Gastroesophageal sphincter (tissue), 4 donors: ENCODE data around the gene PCBP3. TPM values are rescaled to one million over a fixed set of nuclear protein-coding genes. Genes with fewer than 3 reads are reported as not detected.
"Not testable (repeated sequence)": the region's sequence is repeated elsewhere in the genome, so short reads cannot be mapped to it uniquely, and the experiment has no call there.

Experiments
- ATAC-seq: fragments of 150-250 bp; one replicate; pipeline ENCODE4 v1.9.1; 2016; ENCODE audit warnings: mild to moderate bottlenecking, moderate library complexity
- H3K27ac ChIP-seq, 4 donors: fragments of 200-600 bp; sonication (generic) in 3 of 4; 1 replicate in 3 of 4; 2 replicates in 1 of 4; pipeline ENCODE4 v1.5.1; 2016 to 2019
- H3K27me3 ChIP-seq: fragments of 200-600 bp; sonication (generic); one replicate; pipeline ENCODE4 v1.5.1; 2019
- H3K36me3 ChIP-seq, 2 donors: fragments of 200-600 bp; sonication (generic); one replicate each; pipeline ENCODE4 v1.5.1; 2019; ENCODE audit warnings: control low read depth in 1 of 2
- H3K4me1 ChIP-seq, 3 donors: fragments of 200-600 bp; sonication (generic); 1 replicate in 2 of 3; 2 replicates in 1 of 3; pipeline ENCODE4 v1.5.1; 2016 to 2019; ENCODE audit warnings: control low read depth in 2 of 3
- H3K4me3 ChIP-seq, 2 donors: fragments of 200-600 bp; sonication (generic); one replicate each; pipeline ENCODE4 v1.5.1; 2019; ENCODE audit warnings: mild to moderate bottlenecking in 1 of 2, moderate library complexity in 1 of 2
- H3K9me3 ChIP-seq, 3 donors: fragments of 200-600 bp; sonication (generic); one replicate each; pipeline ENCODE4 v1.5.1; 2017 to 2019; ENCODE audit warnings: control low read depth in 2 of 3
- EP300 ChIP-seq: sonication (generic); formaldehyde crosslinking; IDR thresholded peaks from one replicate; pipeline ENCODE4 v1.6.1; 2017; ENCODE audit warnings: antibody characterized with exemption, mild to moderate bottlenecking
- POLR2A ChIP-seq, 2 donors: fragments of 450-650 bp; IDR thresholded peaks; one replicate each; pipeline ENCODE4 v1.6.1; 2017; ENCODE audit warnings: antibody characterized with exemption in 2 of 2, mild to moderate bottlenecking in 2 of 2, moderate library complexity in 1 of 2
- POLR2AphosphoS5 ChIP-seq: sonication (generic); formaldehyde crosslinking; IDR thresholded peaks from one replicate; pipeline ENCODE4 v1.6.1; 2017; ENCODE audit warnings: antibody characterized with exemption
- WGBS, 2 donors: methylation state at CpG; one replicate each; pipeline ENCODE4 v1.1.5; 2018; ENCODE audit warnings: low coverage in 1 of 2; 5-methylcytosine and 5-hydroxymethylcytosine counted together
- total RNA-seq, 4 donors: library from RNA; depleted of rRNA; stranded (reverse); fragments of >200 nt; gene quantifications; one replicate each; pipeline ENCODE4 v1.1.0, GENCODE V29; 2016
- TF ChIP-seq, protein P1 (sequence below), 4 experiments: fragments of 200-600 bp in 2 of 4; fragments of 450-650 bp in 2 of 4; sonication (generic) in 1 of 4; IDR thresholded peaks; one replicate each; pipeline ENCODE4 v1.5.1; 2017 to 2019; ENCODE audit warnings: antibody characterized with exemption in 4 of 4, mild to moderate bottlenecking in 2 of 4, moderate library complexity in 2 of 4

PCBP3 gene
- total RNA-seq, 4 donors from 2014 or later = 5.1 to 14.8 (median 10.4) TPM

DNA sequence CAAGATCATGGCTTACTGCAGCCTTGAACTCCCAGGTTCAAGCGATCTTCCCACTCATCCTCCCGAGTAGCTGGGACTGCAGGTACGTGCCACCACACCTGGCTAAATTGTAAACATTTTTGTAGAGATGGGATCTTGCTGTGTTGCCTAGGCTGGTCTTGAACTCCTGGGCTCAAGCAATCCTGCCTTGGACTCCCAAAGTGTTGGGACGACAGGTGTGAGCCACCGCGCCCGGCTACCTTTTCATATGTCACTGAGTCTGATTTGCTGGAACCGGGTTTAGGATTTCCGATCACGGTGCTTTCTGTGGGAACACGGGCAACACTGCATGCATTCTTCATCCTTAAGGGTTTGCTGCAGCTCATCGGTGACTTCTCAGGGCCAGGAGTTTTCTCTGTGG is 32.2 kb upstream of the PCBP3 start:
- Histone ChIP-seq H3K4me3 (no peak overlapping the region), H3K36me3 (no peaks in the 10 kb centered on the region), H3K27me3 (peaks cover 87% of the 10 kb centered on the region), H3K27ac (no peak overlapping the region), H3K4me1 (peaks cover 0 to 9% (median 0%) of the 10 kb centered on the region in 3 donors), H3K9me3 (no peaks in the 10 kb centered on the region)
- 76 to 95% methylated on average over 7 to 8 of the region's 12 CpGs for WGBS, 2 donors
- ATAC-seq = no peak
- no peak for TF ChIP-seq POLR2A (IDR thresholded peaks at IDR 0.05)
- TF ChIP-seq, protein P1, sequence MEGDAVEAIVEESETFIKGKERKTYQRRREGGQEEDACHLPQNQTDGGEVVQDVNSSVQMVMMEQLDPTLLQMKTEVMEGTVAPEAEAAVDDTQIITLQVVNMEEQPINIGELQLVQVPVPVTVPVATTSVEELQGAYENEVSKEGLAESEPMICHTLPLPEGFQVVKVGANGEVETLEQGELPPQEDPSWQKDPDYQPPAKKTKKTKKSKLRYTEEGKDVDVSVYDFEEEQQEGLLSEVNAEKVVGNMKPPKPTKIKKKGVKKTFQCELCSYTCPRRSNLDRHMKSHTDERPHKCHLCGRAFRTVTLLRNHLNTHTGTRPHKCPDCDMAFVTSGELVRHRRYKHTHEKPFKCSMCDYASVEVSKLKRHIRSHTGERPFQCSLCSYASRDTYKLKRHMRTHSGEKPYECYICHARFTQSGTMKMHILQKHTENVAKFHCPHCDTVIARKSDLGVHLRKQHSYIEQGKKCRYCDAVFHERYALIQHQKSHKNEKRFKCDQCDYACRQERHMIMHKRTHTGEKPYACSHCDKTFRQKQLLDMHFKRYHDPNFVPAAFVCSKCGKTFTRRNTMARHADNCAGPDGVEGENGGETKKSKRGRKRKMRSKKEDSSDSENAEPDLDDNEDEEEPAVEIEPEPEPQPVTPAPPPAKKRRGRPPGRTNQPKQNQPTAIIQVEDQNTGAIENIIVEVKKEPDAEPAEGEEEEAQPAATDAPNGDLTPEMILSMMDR (IDR thresholded peaks at IDR 0.05) = no peak
- no peak for TF ChIP-seq POLR2AphosphoS5
- TF ChIP-seq EP300 = no peak

DNA sequence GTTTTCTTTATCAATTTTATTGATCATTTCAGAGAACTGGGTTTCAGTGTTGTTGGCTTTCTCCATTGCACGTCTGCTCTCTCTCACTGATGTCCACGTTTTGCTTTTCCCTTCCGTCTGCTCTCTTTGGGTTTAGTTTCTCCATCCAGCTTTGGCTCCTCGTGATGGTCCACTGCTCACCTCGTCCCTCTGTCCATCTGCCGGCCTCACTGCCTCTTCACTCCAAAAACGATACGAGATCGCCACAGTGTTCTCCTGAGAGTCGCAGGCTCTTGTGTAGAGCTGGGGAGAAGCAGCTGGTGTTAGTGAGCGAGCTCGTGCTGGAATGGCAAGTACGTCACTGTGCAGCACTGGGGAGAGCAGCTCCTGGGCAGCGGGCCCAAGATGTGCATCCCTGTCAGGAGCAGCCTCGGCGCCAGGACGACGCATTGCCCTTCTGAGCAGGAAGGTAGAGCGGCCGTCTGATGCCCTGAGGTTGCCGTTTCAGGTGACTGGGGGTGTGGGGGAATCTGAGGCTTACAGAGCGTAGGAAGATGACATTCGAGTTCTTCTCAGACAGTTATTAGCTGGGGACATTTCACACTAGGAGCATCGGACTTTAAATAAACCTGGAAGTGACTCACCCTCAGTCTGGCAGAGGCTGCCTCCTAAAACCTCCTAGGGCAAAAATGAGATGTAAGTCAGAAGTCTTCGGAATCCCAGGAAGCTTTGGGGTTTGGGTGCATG is 31.4 kb upstream of the PCBP3 start:
- Histone ChIP-seq H3K27ac (no peak overlapping the region), H3K27me3 (peaks cover 87% of the 10 kb centered on the region), H3K9me3 (no peaks in the 10 kb centered on the region), H3K4me1 (peaks cover 0 to 9% (median 0%) of the 10 kb centered on the region in 3 donors), H3K36me3 (no peaks in the 10 kb centered on the region), H3K4me3 (no peak overlapping the region)
- peak; percentile 71 for ATAC-seq
- 49% methylated on average over 15 of the region's 25 CpGs; no CpG with 5 or more reads in 1 of the 2 donors for WGBS, 2 donors
- TF ChIP-seq EP300 (no peak), POLR2A (IDR thresholded peaks at IDR 0.05) (no peak)
- TF ChIP-seq, protein P1 (IDR thresholded peaks at IDR 0.05) = no peak

DNA sequence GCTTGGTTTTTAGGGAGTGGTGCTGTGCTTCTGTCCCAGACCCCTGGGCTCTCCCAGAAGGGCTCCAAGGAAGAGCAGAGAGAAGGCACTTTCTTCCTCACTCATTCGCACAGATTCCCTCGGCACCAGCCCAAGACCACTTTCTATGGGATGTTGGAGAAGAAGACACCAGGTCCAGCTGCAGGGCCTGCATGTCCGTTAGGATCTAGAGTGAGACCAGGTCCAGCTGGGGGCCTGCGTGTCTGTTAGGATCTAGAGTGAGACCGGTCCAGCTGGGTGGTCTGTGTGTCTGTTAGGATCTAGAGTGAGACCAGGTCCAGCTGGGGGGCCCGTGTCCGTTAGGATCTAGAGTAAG is 30.9 kb upstream of the PCBP3 start:
- H3K4me3 ChIP-seq, H3K4me1 ChIP-seq, H3K9me3 ChIP-seq, ATAC-seq, H3K36me3 ChIP-seq, H3K27ac ChIP-seq: not testable (repeated sequence)
- peaks cover 88% of the 10 kb centered on the region for H3K27me3 ChIP-seq
- WGBS, 2 donors = no CpG with 5 or more reads among the region's 7 CpGs

DNA sequence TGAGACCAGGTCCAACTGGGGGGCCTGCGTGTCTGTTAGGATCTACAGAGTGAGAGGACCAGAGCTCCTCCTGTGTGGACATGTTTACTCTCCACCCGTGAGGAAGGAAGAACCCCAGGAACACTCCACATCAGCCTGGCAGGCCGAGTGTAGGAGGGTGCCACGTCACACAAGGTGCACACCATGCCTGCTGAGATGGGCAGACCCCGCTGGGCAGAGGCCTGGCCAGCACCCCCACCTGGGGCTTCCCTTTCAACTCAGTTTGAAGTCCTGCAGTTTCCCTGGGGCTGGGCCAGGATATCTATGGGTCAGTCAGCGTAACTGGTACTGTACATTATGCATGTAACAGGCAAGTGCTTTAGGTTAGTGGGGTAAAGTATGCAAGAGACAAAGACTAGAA is 30.1 kb upstream of the PCBP3 start:
- Histone ChIP-seq H3K36me3 (no peaks in the 10 kb centered on the region), H3K27ac (no peak overlapping the region), H3K9me3 (no peaks in the 10 kb centered on the region), H3K4me1 (peaks cover 0 to 9% (median 0%) of the 10 kb centered on the region in 3 donors), H3K27me3 (peaks cover 88% of the 10 kb centered on the region), H3K4me3 (no peak overlapping the region)
- TF ChIP-seq EP300 (no peak), POLR2AphosphoS5 (no peak)
- ATAC-seq = no peak
- WGBS, 2 donors = 60 to 80% methylated on average over 1 to 2 of the region's 6 CpGs

DNA sequence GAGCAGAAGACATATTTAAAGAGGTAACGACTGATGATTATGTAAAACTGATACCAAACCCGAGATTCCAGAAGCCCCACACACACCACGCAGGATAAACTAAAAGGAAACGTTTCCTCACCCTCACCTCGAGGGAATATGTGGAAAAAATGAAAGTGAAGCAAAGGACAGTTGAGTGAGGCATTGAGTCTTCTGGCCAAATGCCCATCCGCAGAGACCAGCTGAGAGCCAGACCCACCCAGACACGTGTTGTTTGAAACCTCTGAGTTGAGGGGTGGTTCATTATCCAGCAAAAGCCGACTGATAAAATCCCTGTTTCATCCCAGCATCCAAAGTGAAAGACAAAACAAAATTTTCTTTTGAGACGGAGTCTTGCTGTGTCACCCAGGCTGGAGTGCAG is 29.6 kb upstream of the PCBP3 start:
- TF ChIP-seq, protein P1 (IDR thresholded peaks at IDR 0.05) = no peak
- no peak for TF ChIP-seq POLR2AphosphoS5
- Histone ChIP-seq H3K27me3 (peaks cover 88% of the 10 kb centered on the region), H3K27ac (no peak overlapping the region), H3K4me1 (peaks cover 0 to 9% (median 0%) of the 10 kb centered on the region in 3 donors), H3K9me3 (peaks cover 0 to 3% (median 0%) of the 10 kb centered on the region in 3 donors), H3K36me3 (no peaks in the 10 kb centered on the region), H3K4me3 (no peak overlapping the region)
- ATAC-seq = no peak
- WGBS, 2 donors = 53 to 57% methylated on average over 8 to 9 of the region's 9 CpGs

DNA sequence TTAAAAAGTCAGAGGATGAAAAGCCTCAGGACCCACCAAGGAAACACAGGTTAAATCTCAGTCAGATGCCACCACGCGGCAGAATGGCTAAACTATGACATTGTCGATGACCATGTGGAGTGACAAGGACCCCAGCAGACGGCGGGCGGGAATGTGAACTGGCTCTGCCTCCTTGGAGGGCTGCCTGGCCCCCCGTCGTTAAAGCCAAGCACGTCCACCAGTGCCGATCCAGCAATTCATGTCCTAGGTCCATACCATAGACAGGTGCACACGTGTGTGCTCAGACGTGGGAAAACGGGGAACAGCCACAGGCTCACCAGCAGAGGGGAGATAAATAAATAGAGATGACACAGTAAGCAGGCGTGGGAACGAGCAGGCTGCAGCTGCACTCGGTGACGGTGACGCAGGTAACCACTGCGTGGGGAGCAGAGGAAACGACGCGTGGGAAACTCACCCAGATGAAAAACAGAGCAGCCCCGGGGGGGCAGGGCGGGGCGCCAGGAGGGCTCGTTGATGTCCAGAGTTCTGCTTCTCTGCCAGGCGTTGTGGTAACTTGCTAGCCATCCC is 28.3 kb upstream of the PCBP3 start:
- 45 to 59% methylated on average over 13 to 19 of the region's 27 CpGs for WGBS, 2 donors
- H3K4me3 ChIP-seq = no peak overlapping the region
- TF ChIP-seq, protein P1 (IDR thresholded peaks at IDR 0.05) = no peak
- no peak for TF ChIP-seq EP300
- TF ChIP-seq POLR2AphosphoS5 = no peak
- TF ChIP-seq POLR2A (IDR thresholded peaks at IDR 0.05) = no peak
- H3K27me3 ChIP-seq = peaks cover 85% of the 10 kb centered on the region
- no peaks in the 10 kb centered on the region for H3K36me3 ChIP-seq
- H3K9me3 ChIP-seq = peaks cover 0 to 13% (median 0%) of the 10 kb centered on the region in 3 donors
- H3K4me1 ChIP-seq = peaks cover 0 to 9% (median 0%) of the 10 kb centered on the region in 3 donors
- no peak overlapping the region for H3K27ac ChIP-seq
- no peak for ATAC-seq
